ENCODE results near the gene TTN.

Gene TTN

GRCh38 chr2:178824181-178824580 lies 17.0 kb upstream of the TTN start:
- no peak for DNase-seq
- in situ Hi-C loops (cut with HindIII; ENCODE audit: low pct_ligation_motif_present, low pct_unique_long_range_greater_than_20kb, low sequenced_read_pairs), result loop anchor here (25.0 kb wide), 1 partner anchor 88 kb away; no protein-coding TSS in a partner anchor

GRCh38 chr2:178819992-178820391 lies 12.8 kb upstream of the TTN start:
- in situ Hi-C loops (cut with HindIII; ENCODE audit: low pct_ligation_motif_present, low pct_unique_long_range_greater_than_20kb, low sequenced_read_pairs), result loop anchor here (25.0 kb wide), 1 partner anchor 92 kb away; no protein-coding TSS in a partner anchor
- DNase-seq, result no peak

GRCh38 chr2:178819147-178819875 lies 12.1 kb upstream of the TTN start:
- DNase-seq, result no peak
- in situ Hi-C loops (cut with HindIII; ENCODE audit: low pct_ligation_motif_present, low pct_unique_long_range_greater_than_20kb, low sequenced_read_pairs), result loop anchor here (25.0 kb wide), 1 partner anchor 93 kb away; no protein-coding TSS in a partner anchor

GRCh38 chr2:178811901-178812300 lies 4.7 kb upstream of the TTN start:
- in situ Hi-C loops (cut with HindIII; ENCODE audit: low pct_ligation_motif_present, low pct_unique_long_range_greater_than_20kb, low sequenced_read_pairs), result loop anchor here (25.0 kb wide), 1 partner anchor 100 kb away; no protein-coding TSS in a partner anchor
- DNase-seq, result no peak

- DNase-seq, result no peak
- in situ Hi-C loops (cut with HindIII; ENCODE audit: low pct_ligation_motif_present, low pct_unique_long_range_greater_than_20kb, low sequenced_read_pairs), result loop anchor here (25.0 kb wide), 1 partner anchor 101 kb away; no protein-coding TSS in a partner anchor
Measured at GRCh38 chr2:178811045-178811444, 3.8 kb upstream of the TTN start.

GRCh38 chr2:178810422-178810821 lies 3.2 kb upstream of the TTN start:
- in situ Hi-C loops (cut with HindIII; ENCODE audit: low pct_ligation_motif_present, low pct_unique_long_range_greater_than_20kb, low sequenced_read_pairs), result loop anchor here (25.0 kb wide), 1 partner anchor 102 kb away; no protein-coding TSS in a partner anchor
- no peak for DNase-seq

- no peak for DNase-seq
- in situ Hi-C loops (cut with HindIII; ENCODE audit: low pct_ligation_motif_present, low pct_unique_long_range_greater_than_20kb, low sequenced_read_pairs), result loop anchor here (25.0 kb wide), 1 partner anchor 106 kb away; no protein-coding TSS in a partner anchor
Measured at GRCh38 chr2:178806543-178806942, 680 bp downstream of the TTN start.

GRCh38 chr2:178805457-178805856 lies 1.8 kb downstream of the TTN start:
- DNase-seq, result no peak
- in situ Hi-C loops (cut with HindIII; ENCODE audit: low pct_ligation_motif_present, low pct_unique_long_range_greater_than_20kb, low sequenced_read_pairs), result loop anchor here (25.0 kb wide), 1 partner anchor 107 kb away; no protein-coding TSS in a partner anchor

- peak; percentile 46 for DNase-seq
- in situ Hi-C loops (cut with HindIII; ENCODE audit: low pct_ligation_motif_present, low pct_unique_long_range_greater_than_20kb, low sequenced_read_pairs), result loop anchor here (25.0 kb wide), 1 partner anchor 108 kb away; no protein-coding TSS in a partner anchor
Measured at GRCh38 chr2:178804791-178805190, 2.4 kb downstream of the TTN start.

GRCh38 chr2:178800510-178800909 lies 6.7 kb downstream of the TTN start:
- in situ Hi-C loops (cut with HindIII; ENCODE audit: low pct_ligation_motif_present, low pct_unique_long_range_greater_than_20kb, low sequenced_read_pairs), result loop anchor here (25.0 kb wide), 1 partner anchor 112 kb away; no protein-coding TSS in a partner anchor
- no peak for DNase-seq

- in situ Hi-C loops (cut with HindIII; ENCODE audit: low pct_ligation_motif_present, low pct_unique_long_range_greater_than_20kb, low sequenced_read_pairs), result no loop called here
- DNase-seq, result no peak
Measured at GRCh38 chr2:178799305-178799704, 7.9 kb downstream of the TTN start.

- in situ Hi-C loops (cut with HindIII; ENCODE audit: low pct_ligation_motif_present, low pct_unique_long_range_greater_than_20kb, low sequenced_read_pairs), result no loop called here
- DNase-seq, result peak; percentile 54
Measured at GRCh38 chr2:178796079-178796677, 11.0 kb downstream of the TTN start.

GRCh38 chr2:178787934-178788333 lies 19.3 kb downstream of the TTN start:
- DNase-seq, result no peak
- in situ Hi-C loops (cut with HindIII; ENCODE audit: low pct_ligation_motif_present, low pct_unique_long_range_greater_than_20kb, low sequenced_read_pairs), result no loop called here

- no peak for DNase-seq
- in situ Hi-C loops (cut with HindIII; ENCODE audit: low pct_ligation_motif_present, low pct_unique_long_range_greater_than_20kb, low sequenced_read_pairs), result no loop called here
Measured at GRCh38 chr2:178787155-178787554, 20.1 kb downstream of the TTN start.

- DNase-seq, result no peak
- in situ Hi-C loops (cut with HindIII; ENCODE audit: low pct_ligation_motif_present, low pct_unique_long_range_greater_than_20kb, low sequenced_read_pairs), result no loop called here
Measured at GRCh38 chr2:178783889-178784288, 23.3 kb downstream of the TTN start.

GRCh38 chr2:178782236-178782635 lies 25.0 kb downstream of the TTN start:
- no peak for DNase-seq
- in situ Hi-C loops (cut with HindIII; ENCODE audit: low pct_ligation_motif_present, low pct_unique_long_range_greater_than_20kb, low sequenced_read_pairs), result no loop called here

- DNase-seq, result no peak
- in situ Hi-C loops (cut with HindIII; ENCODE audit: low pct_ligation_motif_present, low pct_unique_long_range_greater_than_20kb, low sequenced_read_pairs), result no loop called here
Measured at GRCh38 chr2:178777577-178777976, 29.6 kb downstream of the TTN start.

- DNase-seq, result no peak
- in situ Hi-C loops (cut with HindIII; ENCODE audit: low pct_ligation_motif_present, low pct_unique_long_range_greater_than_20kb, low sequenced_read_pairs), result no loop called here
Measured at GRCh38 chr2:178776751-178777150, 30.5 kb downstream of the TTN start.

- DNase-seq, result no peak
- in situ Hi-C loops (cut with HindIII; ENCODE audit: low pct_ligation_motif_present, low pct_unique_long_range_greater_than_20kb, low sequenced_read_pairs), result no loop called here
Measured at GRCh38 chr2:178775975-178776374, 31.2 kb downstream of the TTN start.

GRCh38 chr2:178770518-178770917 lies 36.7 kb downstream of the TTN start:
- in situ Hi-C loops (cut with HindIII; ENCODE audit: low pct_ligation_motif_present, low pct_unique_long_range_greater_than_20kb, low sequenced_read_pairs), result no loop called here
- no peak for DNase-seq
